ENCODE data around the gene ANKRD65.
A peak's percentile ranks its signal among the peaks of the same experiment; 100 is the strongest.
"Not testable (repeated sequence)": the region's sequence is repeated elsewhere in the genome, so short reads cannot be mapped to it uniquely, and the experiment has no call there.

Gene ANKRD65

DNA sequence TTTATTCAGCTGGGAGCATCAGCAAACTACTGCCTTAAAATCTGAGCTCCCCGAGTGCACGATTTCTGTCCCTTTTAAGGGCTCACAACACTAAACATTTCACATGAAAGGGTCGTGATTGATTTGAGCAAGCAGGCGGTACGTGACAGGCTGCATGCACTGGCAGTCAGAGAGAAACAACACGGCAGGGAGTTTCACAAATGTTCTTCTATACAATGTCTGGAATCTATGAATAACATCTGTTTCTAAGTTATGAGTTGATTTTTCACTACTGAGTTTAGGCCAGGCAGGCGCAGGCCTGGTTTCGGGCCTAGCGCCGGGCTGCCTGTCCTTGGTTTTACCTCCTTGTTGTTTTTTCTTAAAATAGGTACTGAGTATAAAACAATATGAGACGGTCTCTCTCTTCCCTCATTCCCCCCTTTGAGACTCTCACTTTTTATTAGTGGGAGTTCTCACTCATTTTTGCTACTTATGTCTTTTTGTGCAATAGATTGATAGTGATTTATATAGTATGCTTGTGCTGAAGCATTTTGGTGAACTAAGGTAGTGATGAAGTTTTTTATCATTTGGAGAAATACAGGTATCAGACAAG lies 8.7 kb downstream of the ANKRD65 start:
- DNase-seq: not testable (repeated sequence)

DNA sequence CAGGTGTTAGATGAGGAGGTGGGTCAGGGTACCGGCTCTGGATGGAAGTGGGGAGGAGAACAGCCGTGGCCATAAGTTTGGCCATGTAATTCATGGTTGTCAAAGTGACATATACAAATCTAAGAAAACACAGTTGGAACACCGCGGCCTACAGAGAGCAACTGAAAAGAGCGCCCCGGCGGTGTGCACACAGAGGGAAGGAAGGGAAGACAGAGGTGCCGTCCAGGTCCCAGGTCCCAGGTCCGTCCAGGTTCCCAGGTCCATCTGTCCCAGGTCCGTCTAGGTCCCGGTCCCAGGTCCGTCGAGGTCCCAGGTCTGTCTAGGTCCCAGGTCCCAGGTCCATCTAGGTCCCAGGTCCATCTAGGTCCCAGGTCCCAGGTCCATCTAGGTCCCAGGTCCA lies 9.4 kb downstream of the ANKRD65 start:
- DNase-seq: no peak

DNA sequence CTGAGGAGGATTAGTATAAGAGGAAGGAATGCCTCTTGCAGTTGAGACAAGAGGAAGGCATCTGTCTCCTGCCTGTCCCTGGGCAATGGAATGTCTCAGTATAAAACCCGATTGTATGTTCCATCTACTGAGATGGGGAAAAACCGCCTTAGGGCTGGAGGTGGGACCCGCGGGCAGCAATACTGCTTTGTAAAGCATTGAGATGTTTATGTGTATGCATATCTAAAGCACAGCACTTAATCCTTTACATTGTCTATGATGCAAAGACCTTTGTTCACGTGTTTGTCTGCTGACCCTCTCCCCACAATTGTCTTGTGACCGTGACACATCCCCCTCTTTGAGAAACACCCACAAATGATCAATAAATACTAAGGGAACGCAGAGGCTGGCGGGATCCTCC lies 10.8 kb downstream of the ANKRD65 start:
- DNase-seq: not testable (repeated sequence)

DNA sequence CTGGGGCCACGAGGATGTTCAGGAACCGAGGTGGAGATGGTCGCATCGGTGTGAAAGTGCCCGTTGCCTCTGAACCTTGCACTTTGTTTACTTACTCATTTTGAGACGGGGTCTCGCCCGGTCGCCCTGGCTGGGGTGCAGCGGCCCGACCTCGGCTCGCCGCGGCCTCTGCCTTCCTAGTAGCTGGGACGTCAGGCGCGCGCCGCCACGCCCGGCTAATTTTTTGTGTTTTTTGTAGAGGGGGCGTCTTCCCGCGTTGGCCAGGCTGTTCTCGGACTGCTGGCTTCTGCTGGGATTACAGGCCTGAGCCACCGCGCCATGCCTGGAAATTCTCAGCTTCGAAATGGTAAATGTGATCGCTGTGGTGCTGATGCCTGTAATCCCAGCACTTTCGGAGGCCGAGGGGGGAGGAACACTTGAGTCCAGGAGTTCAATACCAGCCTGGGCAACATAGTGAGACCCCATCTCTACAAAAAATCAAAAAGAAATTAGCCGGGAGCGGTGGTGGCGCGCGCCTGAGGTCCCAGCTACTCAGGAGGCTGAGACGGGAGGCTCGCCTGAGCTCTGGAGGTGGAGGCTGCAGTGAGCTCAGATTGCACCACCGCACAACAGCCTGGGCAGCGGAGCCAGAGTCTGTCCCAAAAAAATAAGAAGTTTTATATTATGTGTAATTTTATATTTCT lies 13.3 kb downstream of the ANKRD65 start:
- peak; percentile 52 for DNase-seq

DNA sequence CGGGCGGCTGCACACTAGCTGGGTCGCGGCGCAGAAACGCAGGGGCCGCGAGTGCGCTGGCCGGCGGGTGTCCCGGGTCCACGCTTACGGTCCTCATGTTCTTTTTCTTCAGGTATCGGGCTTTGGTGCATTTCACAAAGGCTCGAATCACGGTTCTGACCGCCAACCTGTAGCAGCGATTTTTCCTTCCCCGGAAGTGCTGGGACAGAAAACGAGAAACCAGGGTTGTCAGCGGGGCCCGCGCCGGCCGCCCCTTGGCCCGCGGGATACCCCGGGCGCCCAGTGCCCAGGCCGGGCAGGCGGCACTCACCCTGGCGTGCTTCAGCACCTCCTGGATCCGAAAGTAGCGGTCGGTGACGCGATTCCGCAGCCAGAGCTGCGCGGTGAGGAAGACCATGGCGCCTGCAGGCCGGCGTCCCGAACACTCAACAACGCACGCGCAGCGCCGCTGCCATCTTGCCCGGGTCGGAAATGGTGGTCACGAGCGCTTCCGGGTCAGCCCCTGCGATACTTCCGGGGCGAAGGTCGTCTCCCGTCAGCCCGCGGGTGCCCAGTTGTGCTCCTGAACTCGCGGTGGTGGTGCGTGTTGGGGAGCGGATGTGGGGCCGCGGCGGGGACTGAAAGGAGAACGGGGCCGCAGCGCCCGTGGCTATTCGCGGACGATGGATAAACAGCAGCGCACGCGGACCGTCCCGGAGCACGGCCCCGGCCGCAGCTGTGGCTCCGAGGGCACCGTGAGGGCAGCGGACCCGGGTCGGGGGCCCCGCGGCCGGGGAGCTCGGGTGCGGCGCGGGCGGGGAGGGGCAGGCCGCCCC lies 14.0 kb downstream of the ANKRD65 start, which contains the start of gene MRPL20:
MRPL20 (minus strand) TSS at position 473 of the 815 bp plus-strand sequence; CDS start at position 397, 76 bp downstream.
- DNase-seq: peak; percentile 97

DNA sequence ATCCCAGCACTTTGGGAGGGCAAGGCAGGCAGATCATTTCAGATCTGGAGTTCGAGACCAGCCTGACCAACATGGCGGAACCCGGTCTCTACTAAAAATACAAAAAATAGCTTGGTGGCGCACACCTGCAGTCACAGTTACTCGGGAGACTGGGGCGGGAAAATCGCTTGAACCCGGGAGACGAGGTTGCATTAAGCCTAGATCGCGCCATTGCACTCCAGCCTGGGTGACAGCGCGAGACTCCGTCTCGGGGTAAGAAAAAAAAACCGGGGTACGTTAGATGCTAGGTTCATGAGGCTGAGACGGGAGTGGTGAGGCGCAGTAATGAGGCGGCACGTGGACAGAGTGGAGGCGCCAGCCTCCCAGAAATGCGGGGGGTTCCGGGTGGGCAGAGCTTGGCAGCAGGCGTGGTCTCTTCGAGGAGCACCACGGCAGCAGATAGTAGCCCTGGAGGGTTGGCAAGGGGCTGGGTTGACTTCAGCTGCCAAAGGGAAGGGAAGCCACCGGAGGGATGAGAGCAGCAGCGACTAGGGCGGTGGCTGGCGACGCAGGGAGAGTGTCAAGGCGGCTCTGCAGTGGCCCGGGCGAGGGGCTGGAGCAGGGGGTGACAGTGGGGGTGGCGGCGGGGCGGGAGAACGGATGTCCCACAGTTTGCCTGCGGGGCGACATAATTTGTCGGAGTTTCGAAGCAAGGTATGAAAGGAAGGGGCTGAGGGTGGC lies 14.8 kb downstream of the ANKRD65 start:
- DNase-seq: no peak

DNA sequence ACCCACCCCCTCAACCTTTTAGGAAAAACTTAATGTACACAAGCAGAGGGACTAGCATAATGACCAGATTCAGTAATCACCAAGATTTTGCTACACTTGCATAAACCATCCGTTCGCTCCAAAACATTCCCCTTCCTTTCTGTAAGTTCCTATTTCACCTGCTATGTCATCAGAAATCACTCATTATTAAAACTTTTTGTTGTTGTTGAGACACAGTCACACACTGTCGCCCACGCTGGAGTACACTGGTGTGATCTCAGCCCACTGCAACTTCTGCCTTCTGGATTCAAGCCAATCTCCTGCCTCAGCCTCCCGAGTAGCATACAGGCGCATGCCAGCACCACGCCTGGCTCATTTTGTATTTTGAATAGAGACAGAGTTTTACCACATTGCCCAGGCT lies 17.4 kb downstream of the ANKRD65 start:
- no peak for DNase-seq

DNA sequence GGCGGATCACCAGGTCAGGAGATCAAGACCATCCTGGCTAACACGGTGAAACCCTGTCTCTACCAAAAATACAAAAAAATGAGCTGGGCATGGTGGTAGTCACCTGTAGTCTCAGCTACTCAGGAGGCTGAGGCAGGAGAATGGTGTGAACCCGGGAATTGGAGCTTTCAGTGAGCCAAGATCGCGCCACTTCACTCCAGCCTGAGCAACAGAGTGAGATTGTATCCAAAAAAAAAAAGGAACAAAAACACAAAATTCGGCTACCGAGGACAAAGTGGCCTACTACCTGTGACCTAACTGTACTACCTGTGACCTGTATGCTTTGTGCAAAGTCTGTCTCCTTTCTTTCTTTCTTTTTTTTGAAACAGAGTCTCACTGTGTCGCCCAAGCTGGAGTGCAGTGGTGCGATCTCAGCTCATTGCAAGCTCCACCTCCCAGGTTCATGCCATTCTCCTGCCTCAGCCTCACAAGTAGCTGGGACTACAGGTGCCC lies 18.1 kb downstream of the ANKRD65 start:
- DNase-seq: not testable (repeated sequence)

DNA sequence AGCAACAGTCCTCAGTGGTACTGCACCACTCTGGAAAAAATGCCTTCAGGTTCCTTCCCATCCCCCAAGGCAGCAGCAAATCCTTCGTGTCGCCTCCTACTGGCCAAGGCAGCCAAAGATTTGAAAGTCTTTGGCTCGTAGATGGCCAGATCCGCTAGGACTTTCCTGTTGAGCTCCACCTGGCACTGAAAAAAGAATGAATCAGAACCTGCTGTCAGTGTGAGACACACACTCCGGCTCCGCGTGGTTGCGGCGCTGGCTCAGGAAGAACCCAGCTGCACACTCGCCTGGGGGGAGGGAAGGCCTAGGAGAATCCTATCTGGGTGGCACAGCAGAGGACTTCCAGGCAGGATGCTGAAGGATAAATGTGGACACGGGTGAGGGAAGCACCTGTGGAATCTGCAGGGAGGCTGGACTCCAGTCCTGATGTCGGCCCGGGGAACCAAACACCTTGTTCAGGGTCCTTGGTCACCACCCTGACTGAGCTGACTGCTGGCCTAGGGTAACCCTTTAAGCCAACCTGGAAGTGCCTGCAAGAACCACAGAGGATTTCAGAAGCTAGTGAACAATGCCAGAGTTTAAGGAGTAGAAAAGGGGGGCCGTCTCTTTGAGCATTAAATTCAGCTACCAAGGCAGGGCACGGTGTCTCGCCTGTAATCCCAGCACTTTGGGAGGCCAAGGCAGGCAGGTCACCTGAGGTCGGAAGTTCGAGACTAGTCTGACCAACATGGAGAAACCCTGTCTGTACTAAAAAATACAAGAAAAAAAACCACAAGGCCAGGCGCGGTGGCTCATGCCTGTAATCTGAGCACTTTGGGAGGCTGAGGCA lies 18.8 kb downstream of the ANKRD65 start:
- peak; percentile 66 for DNase-seq

DNA sequence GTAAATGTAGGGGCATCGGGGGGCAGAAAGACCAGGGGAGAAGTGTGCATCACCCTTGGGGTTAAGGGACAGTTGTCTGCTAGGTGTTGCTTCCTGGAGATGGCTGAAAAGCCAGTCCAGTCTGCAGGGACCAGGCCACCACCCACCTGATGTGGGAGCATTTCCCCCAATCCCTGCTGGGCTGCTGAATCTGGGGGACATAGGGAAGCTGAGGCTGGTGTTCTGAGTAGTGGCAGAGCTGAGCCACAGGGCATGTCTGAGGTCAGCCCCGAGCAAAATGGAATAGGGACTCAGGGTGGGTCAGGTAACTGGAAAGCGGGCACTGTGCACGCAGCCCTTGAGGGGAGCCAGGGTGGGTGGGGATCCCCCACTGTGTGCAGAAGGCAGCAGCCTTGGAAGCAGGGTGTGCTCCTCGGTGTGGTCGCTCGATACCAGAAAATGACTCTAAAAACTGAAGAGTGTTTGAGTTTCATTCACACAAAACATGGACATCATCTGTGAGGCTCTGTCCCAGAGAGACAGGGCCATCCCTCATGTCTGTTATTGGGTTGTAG lies 19.5 kb downstream of the ANKRD65 start:
- no peak for DNase-seq

DNA sequence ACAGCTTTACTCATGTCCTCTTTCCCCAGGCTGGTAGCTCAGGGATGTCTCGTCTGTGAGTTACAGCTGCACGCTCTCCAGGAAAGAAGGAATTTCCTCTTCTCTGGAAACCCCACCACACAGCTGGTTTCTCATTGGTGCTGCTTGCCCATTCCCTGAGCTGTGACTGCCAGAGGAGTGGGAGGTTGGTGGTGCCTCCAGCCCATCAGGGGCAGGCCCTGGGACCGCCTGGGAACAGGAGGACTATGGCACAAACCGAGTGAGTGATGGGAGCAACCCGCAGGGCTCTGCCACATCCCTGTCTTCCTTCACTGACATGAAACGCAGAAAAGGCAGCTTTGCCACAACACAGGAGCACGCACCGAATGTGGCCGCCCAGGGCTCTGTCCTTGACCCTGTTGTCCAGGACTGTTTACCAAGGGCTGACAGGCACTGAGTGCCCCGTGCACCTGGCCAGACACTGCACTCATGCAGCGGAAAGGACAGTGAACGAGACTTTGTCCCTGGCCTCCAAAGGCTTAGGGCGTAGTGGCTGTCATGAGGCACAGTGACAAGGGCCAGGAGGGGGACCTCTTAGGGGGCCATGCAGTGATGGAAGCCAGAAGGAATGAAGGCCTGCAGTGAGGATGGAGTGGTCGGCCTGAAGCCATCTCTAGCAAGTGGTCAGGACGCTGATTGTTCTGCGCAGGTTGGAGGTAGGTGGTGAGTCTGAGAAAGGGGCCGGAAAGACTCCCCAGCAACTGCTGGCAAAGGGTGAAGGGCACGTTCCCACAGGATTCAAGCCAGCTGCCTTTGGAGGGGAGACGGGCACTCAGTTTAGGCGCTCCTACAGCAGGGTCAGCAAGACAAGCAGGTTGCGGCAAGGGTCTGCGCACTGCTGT lies 20.3 kb downstream of the ANKRD65 start:
- DNase-seq: no peak

DNA sequence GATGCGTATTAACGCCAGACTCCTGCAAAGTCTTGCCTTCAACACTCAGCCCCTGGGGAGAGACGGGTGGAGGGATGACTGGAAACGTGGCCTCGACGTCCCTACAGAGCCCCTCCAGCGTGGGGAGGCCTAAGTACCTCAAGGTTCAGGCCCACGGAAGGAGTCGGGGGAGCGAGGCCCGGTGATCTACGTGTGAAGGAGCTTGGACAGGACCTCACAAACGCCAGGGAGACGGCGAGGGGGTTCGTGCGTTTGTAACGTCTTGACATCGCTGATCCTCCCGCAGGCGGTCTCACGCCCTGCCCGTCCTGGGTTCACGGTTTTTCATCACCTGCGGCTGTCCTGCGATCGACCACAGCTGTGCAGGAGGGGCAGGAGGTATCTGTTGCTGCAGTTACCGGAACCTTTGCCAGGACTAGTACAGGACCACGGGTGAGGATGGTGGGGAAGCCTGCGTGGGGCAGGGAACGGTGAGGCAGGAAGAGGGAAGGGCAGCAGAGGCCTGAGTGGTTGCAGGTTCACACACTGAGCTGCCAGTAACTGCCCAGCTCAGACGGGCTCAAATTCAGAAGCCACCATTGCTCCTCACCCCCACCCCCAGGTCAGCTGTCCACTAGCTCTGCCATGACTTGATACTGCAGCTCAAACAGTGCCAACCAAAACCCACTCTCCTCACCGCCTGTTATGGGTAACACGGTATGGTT lies 21.1 kb downstream of the ANKRD65 start:
- peak; percentile 52 for DNase-seq

DNA sequence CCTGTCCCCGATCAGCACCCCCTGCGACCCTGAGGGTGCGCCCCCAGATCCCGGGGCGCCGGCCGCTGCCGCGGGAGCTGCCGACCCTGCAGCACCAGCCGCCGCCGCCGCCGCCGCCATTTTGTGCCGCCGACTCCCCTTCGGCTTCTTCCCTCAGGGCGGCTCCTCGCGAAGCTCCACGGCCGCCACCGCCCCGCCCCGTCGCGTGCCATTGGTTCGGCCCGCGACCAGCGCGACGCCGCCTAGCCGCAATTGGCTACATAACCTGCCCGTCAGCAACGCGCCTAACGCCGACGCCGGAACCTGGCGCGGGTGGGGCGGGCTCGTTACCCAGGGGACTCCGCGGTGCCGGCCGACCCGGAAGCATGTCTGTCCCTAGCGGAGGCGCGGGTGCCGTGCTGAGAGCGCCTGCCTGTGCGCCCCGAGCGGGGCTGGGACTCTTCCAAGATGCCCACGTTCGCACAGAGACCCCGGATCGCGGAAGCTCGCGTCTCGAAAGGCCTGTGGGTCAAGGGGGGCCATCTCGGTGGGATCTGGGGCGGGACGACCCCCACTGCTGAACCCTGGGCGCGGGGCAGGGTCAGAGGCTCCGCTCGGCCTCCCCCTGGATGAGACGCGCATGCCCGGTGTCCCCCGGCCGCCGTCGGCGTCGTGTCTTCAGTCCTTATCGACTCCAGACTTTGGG lies 21.7 kb downstream of the ANKRD65 start, which contains the start of gene CCNL2:
CCNL2 (minus strand) TSS at position 149 of the 685 bp plus-strand sequence; CDS start at position 120, 29 bp downstream.
- DNase-seq: peak; percentile 99

DNA sequence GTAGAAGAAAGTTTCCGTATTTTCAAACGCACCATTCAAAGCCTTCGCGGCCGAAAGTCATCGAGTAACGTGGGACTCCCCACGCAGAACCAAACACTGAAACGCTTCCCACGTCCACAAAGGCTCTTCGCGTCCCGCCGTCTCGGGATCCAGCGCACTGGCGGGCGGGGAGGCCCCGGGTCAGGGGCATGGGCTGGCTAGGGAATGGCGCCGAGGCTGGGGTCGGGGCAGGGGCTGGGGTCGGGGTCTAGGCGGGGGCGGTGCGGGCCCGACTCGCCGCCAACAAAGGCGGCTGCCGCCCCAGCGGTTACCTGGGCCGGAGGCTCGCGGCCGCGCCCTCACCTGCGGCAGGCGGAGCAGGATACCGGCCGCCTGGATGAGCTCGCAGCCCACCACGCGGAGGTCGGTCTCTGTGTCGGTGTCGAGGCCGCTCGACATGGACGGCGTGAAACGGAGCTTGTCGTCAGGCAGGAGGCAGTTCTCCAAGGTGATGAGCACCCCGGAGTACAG lies 22.3 kb downstream of the ANKRD65 start:
- no peak for DNase-seq

DNA sequence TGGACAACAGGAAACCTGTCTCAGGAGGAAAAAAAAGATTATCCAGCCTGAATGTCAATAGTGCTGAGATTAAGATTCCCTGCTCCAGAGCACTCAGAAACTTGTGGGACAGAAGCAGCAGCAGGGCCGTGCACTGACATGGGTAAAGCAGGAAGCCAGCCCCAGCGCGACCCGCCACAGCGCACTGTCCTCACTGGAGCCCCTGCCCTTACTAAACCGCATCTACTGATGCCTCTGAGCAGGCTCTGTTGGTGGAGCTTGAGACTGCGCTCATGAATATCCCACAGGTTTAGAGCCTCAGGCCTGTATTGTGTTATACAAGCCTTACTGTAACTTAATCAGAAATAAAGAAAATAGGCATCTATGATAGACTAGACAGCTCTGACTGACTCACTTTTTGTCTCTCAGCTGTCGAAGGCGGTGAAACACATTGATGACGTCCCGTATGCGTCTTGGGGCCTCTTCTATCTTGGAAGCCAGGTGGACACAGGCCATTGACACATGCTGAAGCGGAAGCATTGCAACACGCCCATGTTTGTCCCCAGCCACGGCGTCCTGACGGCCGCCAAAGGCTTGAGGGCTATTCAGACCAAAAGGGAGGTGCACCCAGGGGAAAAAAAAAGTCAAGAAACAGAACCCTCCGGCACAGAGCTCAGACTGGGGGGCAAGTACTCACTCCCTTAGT lies 23.1 kb downstream of the ANKRD65 start:
- no peak for DNase-seq

DNA sequence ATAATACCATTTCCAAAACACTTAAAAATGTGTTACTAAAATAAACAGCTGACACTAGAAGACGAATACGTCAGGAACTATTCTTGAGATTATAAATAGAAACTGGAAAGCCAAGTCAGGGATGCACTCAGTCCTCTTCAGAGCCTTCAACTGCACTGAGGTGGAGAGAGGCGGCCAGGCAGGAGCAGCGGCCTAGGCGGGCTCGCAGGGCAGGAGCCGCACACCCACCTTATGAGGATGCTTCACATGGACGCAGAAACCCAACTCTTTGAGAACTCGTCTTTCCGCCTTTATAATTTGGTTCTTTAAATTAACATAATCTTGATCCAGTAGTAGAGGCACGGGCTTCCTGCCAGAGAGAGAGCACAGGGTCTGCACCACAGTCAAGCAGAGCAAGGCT lies 25.9 kb downstream of the ANKRD65 start:
- no peak for DNase-seq

DNA sequence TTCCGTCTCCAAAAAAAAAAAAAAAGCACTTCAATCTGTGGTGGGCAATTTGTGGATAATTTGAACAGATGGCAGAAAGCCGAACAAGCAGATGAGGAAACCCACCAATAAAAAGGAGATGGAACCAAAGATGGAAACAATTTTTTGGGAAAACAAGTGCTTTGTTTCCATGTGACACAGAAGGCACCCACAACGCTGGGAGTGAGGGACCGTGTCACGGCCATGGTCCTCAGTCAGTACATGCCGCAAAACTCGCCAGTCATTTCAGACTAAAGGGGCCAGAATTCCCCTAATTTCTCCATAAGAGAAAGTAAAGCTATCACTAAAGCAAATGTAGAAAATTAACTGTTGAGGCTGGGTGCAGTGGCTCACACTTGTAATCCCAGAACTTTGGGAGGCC lies 27.0 kb downstream of the ANKRD65 start:
- DNase-seq: no peak

DNA sequence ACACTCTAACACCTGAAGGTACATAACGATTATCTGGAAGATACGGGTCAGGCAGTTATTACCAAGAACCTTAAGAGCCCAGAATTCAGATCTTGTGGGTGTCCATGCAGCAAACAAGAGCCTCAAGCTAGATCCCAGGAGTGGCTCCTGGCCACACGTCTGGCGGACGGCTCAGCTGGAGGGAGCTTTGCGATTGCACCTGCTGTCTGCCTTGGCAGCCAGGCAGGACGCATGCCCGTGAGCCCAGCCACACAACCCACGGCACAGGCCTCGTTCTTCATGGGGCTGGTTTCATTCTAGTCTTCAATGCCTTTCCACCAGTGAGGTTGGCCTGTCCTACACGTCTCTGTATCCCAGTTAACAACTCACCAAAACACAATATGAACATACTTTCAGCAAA lies 27.6 kb downstream of the ANKRD65 start:
- DNase-seq: no peak

Data from stimulated activated CD8-positive, alpha-beta memory T cell treated with anti-CD3 and anti-CD28 coated beads, Interleukin-4, amount 100 ng/mL, for 48 hours (primary cell).